ENCODE results near the gene MACROD2.

GRCh38 chr20:15449061-15449460 lies 1453.7 kb downstream of the MACROD2 start:
- TF ChIP-seq CTCF (conservative IDR thresholded peaks at IDR 0.05) (no peak), ZFX (IDR thresholded peaks at IDR 0.05) (no peak)
